ENCODE results near the gene CSRNP2. TPM values are rescaled to one million over a fixed set of nuclear protein-coding genes. Genes with fewer than 3 reads are reported as not detected.
A peak's percentile ranks its signal among the peaks of the same experiment; 100 is the strongest.
"Not testable (repeated sequence)": the region's sequence is repeated elsewhere in the genome, so short reads cannot be mapped to it uniquely, and the experiment has no call there.

Gene CSRNP2
- total RNA-seq, 2 experiments from 2014 or later: 10.5 to 10.9 TPM

GRCh38 chr12:51086933-51087332, 3.5 kb upstream of the CSRNP2 start:
- H3K27me3 Mint-ChIP-seq: no peaks in the 10 kb centered on the region
- H3K4me1 Mint-ChIP-seq: peaks cover 24% of the 10 kb centered on the region
- H3K4me3 Mint-ChIP-seq: no peak overlapping the region
- DNase-seq: no peak
- peaks cover 6% of the 10 kb centered on the region for H3K36me3 Mint-ChIP-seq
- H3K27ac Mint-ChIP-seq: no peak overlapping the region
- H3K9me3 Mint-ChIP-seq: no peaks in the 10 kb centered on the region

- Mint-ChIP-seq H3K4me3 (no peak overlapping the region), H3K36me3 (peaks cover 5% of the 10 kb centered on the region)
Measured at GRCh38 chr12:51085757-51086156, 2.4 kb upstream of the CSRNP2 start.

DNA sequence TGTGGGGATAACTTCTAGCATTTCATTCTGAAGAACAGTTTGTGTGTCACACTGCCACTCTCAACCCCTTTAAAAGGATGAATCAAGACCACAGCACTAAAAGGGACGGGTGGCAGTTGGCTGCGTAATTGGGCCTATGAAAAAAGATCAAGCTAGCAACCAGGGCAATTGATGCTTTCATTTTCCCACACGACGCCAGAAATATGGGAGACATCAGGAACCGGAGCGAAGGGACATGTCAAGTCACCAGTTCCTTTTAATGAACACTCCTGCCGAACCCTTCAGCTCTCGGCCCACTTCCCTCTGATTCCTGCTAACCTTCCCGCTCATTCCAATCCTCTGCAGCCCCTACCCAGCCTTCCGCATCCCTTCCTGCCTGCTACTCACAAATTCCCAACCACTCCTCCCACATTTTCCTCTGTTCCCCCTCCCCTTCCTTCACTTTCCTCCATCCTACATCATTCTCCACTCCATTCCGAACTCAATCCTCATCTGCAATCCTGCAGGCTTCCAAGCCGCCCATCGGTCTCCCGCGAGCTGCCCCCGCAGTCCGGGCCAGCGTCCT, 753 bp downstream of the CSRNP2 start:
- H3K4me1 Mint-ChIP-seq: peaks cover 37% of the 10 kb centered on the region
- H3K27me3 Mint-ChIP-seq: no peaks in the 10 kb centered on the region
- peak overlapping the region; percentile 90 for H3K27ac Mint-ChIP-seq
- peak overlapping the region; percentile 97 for H3K4me3 Mint-ChIP-seq
- DNase-seq: peak; percentile 12
- H3K9me3 Mint-ChIP-seq: peaks cover 1% of the 10 kb centered on the region
- peaks cover 14% of the 10 kb centered on the region for H3K36me3 Mint-ChIP-seq

More at GRCh38 chr12:51085757-51086156, 2.4 kb upstream of the CSRNP2 start:
- H3K27ac Mint-ChIP-seq: no peak overlapping the region
- DNase-seq: no peak
- H3K4me1 Mint-ChIP-seq: peaks cover 32% of the 10 kb centered on the region
- no peaks in the 10 kb centered on the region for H3K9me3 Mint-ChIP-seq
- no peaks in the 10 kb centered on the region for H3K27me3 Mint-ChIP-seq

DNA sequence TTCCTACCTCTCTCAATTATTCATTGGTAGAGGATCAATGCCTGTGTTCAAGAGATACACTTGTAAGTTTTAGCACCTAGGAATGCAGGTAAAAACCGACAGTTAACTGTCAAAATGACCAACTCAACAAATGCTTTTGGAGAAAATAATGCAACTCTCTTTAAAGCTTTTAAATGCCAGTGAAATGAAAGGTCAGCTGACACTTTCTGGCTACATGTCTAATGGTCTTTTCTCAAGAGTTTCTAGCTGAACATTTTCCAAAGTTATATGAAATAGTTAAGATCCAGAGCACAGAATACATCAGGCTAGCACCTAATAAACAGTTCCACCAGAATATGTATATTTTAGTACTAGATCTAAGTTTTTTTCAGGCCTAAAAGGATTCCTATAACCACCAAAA, 2.0 kb downstream of the CSRNP2 start:
- no peak overlapping the region for H3K27ac Mint-ChIP-seq
- H3K4me1 Mint-ChIP-seq: peaks cover 33% of the 10 kb centered on the region
- H3K27me3 Mint-ChIP-seq: no peaks in the 10 kb centered on the region

GRCh38 chr12:51080136-51080535, 3.3 kb downstream of the CSRNP2 start:
- Mint-ChIP-seq H3K36me3 (peaks cover 14% of the 10 kb centered on the region), H3K9me3 (peaks cover 1% of the 10 kb centered on the region), H3K27ac (no peak overlapping the region), H3K27me3 (no peaks in the 10 kb centered on the region), H3K4me3 (no peak overlapping the region), H3K4me1 (peaks cover 38% of the 10 kb centered on the region)
- DNase-seq: no peak

More for the DNA sequence above, 2.0 kb downstream of the CSRNP2 start:
- H3K4me3 Mint-ChIP-seq: peak overlapping the region; percentile 18
- DNase-seq: no peak
- peaks cover 14% of the 10 kb centered on the region for H3K36me3 Mint-ChIP-seq
- peaks cover 1% of the 10 kb centered on the region for H3K9me3 Mint-ChIP-seq

DNA sequence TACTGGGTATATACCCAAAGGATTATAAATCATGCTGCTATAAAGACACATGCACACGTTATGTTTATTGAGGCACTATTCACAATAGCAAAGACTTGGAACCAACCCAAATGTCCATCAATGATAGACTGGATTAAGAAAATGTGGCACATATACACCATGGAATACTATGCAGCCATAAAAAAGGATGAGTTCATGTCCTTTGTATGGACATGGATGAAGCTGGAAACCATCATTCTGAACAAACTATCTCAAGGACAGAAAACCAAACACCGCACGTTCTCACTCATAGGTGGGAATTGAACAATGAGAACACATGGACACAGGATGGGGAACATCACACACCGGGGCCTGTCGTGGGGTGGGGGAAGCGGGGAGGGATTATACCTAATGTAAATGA, 4.5 kb downstream of the CSRNP2 start:
- Mint-ChIP-seq H3K4me1 (peaks cover 38% of the 10 kb centered on the region), H3K36me3 (peaks cover 14% of the 10 kb centered on the region)
- not testable (repeated sequence) for H3K4me3 Mint-ChIP-seq, DNase-seq, H3K27me3 Mint-ChIP-seq, H3K27ac Mint-ChIP-seq, H3K9me3 Mint-ChIP-seq

DNA sequence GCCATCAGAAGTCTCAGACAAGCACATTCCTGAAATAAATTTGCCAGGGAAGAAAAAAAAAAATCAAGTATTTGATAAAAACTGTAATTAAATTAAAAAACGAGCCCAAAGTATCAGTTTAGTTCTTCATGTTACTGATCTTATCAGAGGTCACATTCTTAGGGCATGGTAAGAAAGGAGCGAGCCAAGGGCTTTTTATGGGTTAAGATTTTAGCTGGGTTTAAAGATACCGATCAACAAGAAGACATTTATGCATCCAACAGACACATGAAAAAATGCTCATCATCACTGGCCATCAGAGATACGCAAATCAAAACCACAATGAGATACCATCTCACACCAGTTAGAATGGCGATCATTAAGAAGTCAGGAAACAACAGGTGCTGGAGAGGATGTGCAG, 5.0 kb downstream of the CSRNP2 start:
- H3K27ac Mint-ChIP-seq: not testable (repeated sequence)

DNA sequence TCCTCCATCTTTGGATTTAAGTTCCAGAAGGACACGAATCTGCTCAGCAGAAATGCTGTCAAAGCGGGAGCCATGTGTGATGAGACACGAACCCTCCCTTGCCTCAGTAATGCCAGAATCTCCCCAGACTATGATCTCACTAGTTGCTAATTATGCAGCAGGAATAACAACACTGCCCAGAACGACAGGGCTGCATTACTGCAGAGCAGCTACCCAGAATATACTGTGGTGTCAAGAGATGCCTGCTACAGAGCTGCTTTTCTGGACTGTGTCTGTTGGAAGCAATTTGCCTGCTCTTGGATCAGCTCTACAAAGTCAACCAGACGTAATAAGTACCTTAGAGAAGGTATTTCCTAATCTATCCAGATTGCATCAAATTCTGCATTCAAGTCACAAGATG, 5.5 kb downstream of the CSRNP2 start:
- H3K36me3 Mint-ChIP-seq: peaks cover 14% of the 10 kb centered on the region
- no peak overlapping the region for H3K4me3 Mint-ChIP-seq
- no peak for DNase-seq
- peaks cover 1% of the 10 kb centered on the region for H3K9me3 Mint-ChIP-seq
- peaks cover 36% of the 10 kb centered on the region for H3K4me1 Mint-ChIP-seq
- no peak overlapping the region for H3K27ac Mint-ChIP-seq
- H3K27me3 Mint-ChIP-seq: no peaks in the 10 kb centered on the region

More for the DNA sequence above, 5.0 kb downstream of the CSRNP2 start:
- H3K36me3 Mint-ChIP-seq: peaks cover 14% of the 10 kb centered on the region
- H3K27me3 Mint-ChIP-seq, DNase-seq, H3K9me3 Mint-ChIP-seq, H3K4me3 Mint-ChIP-seq: not testable (repeated sequence)
- peaks cover 36% of the 10 kb centered on the region for H3K4me1 Mint-ChIP-seq

DNA sequence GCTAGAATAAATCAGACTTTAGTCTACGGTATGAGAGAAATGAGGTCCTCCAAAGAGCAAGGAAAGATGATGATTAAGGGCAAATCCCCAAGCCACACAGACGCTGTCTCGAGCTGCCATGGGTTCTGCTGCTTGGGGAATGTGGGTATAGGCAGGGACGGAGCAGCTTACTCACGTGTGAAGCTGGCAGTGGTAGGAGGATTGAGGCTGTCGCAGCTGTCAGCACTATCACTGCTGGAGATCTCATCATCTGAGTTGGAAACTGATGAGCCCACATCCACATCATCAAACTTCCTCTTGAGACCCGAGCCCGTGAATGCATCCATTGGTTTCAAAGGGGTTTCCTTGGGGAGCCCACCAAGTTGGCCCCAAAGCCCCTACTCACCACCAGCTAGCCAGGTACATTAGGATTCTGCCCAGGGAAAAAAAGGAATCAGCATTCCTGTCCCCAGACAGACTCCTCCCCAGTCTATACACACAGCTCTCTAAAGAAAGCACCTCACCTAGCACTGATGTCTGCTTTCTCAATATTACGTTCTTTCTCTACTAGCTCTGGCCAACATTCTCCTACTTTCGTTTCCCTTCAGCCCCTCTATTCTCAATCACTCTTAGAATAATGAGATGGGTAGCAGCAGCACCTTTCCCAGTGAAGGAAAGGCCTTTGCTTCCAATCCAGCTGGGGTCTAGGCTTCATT, 7.0 kb downstream of the CSRNP2 start:
- Mint-ChIP-seq H3K27me3 (no peaks in the 10 kb centered on the region), H3K4me3 (no peak overlapping the region), H3K27ac (no peak overlapping the region), H3K4me1 (peaks cover 20% of the 10 kb centered on the region), H3K36me3 (peaks cover 12% of the 10 kb centered on the region), H3K9me3 (peaks cover 1% of the 10 kb centered on the region)
- DNase-seq: no peak

DNA sequence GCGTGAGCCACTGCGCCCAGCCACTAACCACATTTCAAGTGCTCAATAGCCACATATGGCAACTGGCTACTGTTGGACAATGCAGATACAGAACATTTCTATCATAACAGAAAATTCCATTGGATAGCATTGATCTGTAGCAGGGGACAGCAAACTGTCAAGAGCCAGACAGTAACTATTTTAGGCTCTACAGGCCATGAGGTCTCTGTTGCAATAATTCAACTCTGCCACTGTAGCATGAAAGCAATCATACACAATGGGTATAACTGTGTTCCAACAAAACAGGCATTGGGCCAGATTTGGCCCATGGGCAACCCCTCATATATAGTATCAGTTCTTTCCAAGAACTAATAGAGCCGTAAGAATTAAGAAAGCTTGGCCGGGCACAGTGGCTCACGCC, 8.0 kb downstream of the CSRNP2 start:
- H3K27ac Mint-ChIP-seq: no peak overlapping the region
- DNase-seq: no peak
- no peaks in the 10 kb centered on the region for H3K27me3 Mint-ChIP-seq
- peaks cover 12% of the 10 kb centered on the region for H3K36me3 Mint-ChIP-seq
- no peak overlapping the region for H3K4me3 Mint-ChIP-seq
- peaks cover 17% of the 10 kb centered on the region for H3K4me1 Mint-ChIP-seq
- H3K9me3 Mint-ChIP-seq: peaks cover 1% of the 10 kb centered on the region

- Mint-ChIP-seq H3K36me3 (peaks cover 3% of the 10 kb centered on the region), H3K27ac (no peak overlapping the region), H3K4me3 (no peak overlapping the region), H3K4me1 (peaks cover 13% of the 10 kb centered on the region), H3K9me3 (no peaks in the 10 kb centered on the region), H3K27me3 (no peaks in the 10 kb centered on the region)
- DNase-seq: no peak
Measured at GRCh38 chr12:51071663-51072062, 11.7 kb downstream of the CSRNP2 start.

GRCh38 chr12:51070004-51070403, 13.4 kb downstream of the CSRNP2 start:
- Mint-ChIP-seq H3K4me3 (no peak overlapping the region), H3K9me3 (no peaks in the 10 kb centered on the region), H3K36me3 (peaks cover 3% of the 10 kb centered on the region), H3K4me1 (peaks cover 6% of the 10 kb centered on the region), H3K27ac (peak overlapping the region; percentile 0), H3K27me3 (no peaks in the 10 kb centered on the region)
- DNase-seq: no peak

GRCh38 chr12:51067771-51068170, 15.6 kb downstream of the CSRNP2 start:
- peaks cover 3% of the 10 kb centered on the region for H3K36me3 Mint-ChIP-seq
- no peak overlapping the region for H3K27ac Mint-ChIP-seq
- H3K4me1 Mint-ChIP-seq: peaks cover 6% of the 10 kb centered on the region
- no peak for DNase-seq
- H3K9me3 Mint-ChIP-seq: no peaks in the 10 kb centered on the region
- H3K27me3 Mint-ChIP-seq: no peaks in the 10 kb centered on the region
- no peak overlapping the region for H3K4me3 Mint-ChIP-seq

GRCh38 chr12:51067229-51067628, 16.2 kb downstream of the CSRNP2 start:
- Mint-ChIP-seq H3K9me3 (no peaks in the 10 kb centered on the region), H3K27ac (no peak overlapping the region), H3K36me3 (peaks cover 3% of the 10 kb centered on the region), H3K27me3 (no peaks in the 10 kb centered on the region), H3K4me1 (peaks cover 6% of the 10 kb centered on the region), H3K4me3 (no peak overlapping the region)
- DNase-seq: no peak

DNA sequence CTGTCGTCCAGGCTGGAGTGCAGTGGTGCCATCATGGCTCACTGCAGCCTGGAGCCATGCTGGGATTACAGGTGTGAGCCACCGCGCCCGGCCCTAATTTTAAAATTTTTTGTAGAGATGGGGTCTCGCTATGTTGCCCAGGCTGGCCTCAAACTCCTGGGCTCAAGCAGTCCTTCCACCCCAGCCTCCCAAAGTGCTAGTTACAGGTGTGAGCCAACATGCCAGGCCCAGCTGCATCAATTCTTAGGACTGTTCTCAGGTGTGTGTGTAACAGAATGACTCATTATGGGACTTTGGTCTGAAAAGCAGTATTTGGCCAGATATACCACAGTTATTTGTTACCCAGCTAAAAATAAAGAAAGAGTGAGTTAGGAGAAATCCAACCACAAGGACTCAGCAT, 17.9 kb downstream of the CSRNP2 start:
- H3K36me3 Mint-ChIP-seq: no peaks in the 10 kb centered on the region
- peaks cover 6% of the 10 kb centered on the region for H3K4me1 Mint-ChIP-seq
- H3K27me3 Mint-ChIP-seq: no peaks in the 10 kb centered on the region
- no peaks in the 10 kb centered on the region for H3K9me3 Mint-ChIP-seq
- no peak overlapping the region for H3K27ac Mint-ChIP-seq
- no peak overlapping the region for H3K4me3 Mint-ChIP-seq
- DNase-seq: no peak

Data from activated naive CD8-positive, alpha-beta T cell treated with anti-CD3 and anti-CD28 coated beads for 36 hours (primary cell).